ENCODE measurements around the gene PLOD2. TPM values are rescaled to one million over a fixed set of nuclear protein-coding genes. Genes with fewer than 3 reads are reported as not detected.

Gene PLOD2
- total and polyA plus RNA-seq, 2 of the 8 experiments (the other 6 are each of a cell fraction or from before 2014, with no cell fraction given), result 4.0 to 28.7 TPM

DNA sequence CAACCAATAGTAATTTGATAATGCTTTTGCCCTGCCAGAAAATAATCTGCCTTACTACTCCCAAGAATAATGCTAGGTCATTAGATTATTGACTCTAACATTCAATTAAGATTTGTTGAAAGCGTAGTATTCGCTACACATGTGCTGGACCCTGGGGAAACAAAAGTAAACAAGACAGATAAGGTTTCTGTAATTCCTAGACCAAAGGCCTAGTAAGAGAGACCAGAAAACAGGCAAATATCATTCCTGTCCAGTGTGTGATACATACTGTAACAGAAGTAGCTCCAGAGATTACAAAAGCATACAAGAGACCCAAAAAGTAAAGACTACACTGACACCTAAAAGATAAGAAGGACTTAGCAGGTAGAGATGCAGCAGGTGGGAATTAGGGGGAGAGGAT lies 60.8 kb downstream of the PLOD2 start:
- Histone ChIP-seq H4K8ac (ENCODE audit: extremely low read depth, insufficient read depth, low read length) (no peak overlapping the region), H3K9ac (replicated peaks in 1 of 4; ENCODE audit: extremely low read depth in 1 of 4, low read depth in 3 of 4, low read length in 3 of 4) (no peak overlapping the region), H3K23ac (ENCODE audit: insufficient read length) (no peak overlapping the region), H2BK15ac (ENCODE audit: low read length) (no peak overlapping the region), H3K18ac (ENCODE audit: extremely low read depth, low read length) (no peak overlapping the region), H2AFZ (ENCODE audit: low read length) (no peak overlapping the region), H3K36me3 (ENCODE audit: control insufficient read depth in 2 of 4, insufficient read depth in 4 of 4, low read length in 3 of 4) (peaks cover 0 to 3% (median 0%) of the 10 kb centered on the region in 4 experiments; a peak in 2 of 8 replicates), H3K56ac (replicated peaks; ENCODE audit: insufficient read length, low read depth, low read length) (no peak overlapping the region), H2BK120ac (replicated peaks; ENCODE audit: low read depth, low read length) (no peak overlapping the region), H4K5ac (ENCODE audit: insufficient read length, low read depth, low read length) (no peak overlapping the region), H3K4ac (replicated peaks; ENCODE audit: insufficient read length, low read depth, low read length) (no peak overlapping the region), H2BK12ac (ENCODE audit: low read depth, low read length) (no peak overlapping the region), H4K20me1 (replicated peaks in 1 of 2; ENCODE audit: control insufficient read depth in 1 of 2, insufficient read depth in 2 of 2, low read length in 2 of 2) (no peaks in the 10 kb centered on the region), H3K79me1 (ENCODE audit: low read depth, low read length) (no peaks in the 10 kb centered on the region), H3K27ac (ENCODE audit: low read depth, low read length) (no peak overlapping the region), H3K23me2 (ENCODE audit: low read depth, low read length) (peaks cover 2% of the 10 kb centered on the region; the same call in 1 of the 2 replicates), H3K4me3 (ENCODE audit: extremely low read depth in 1 of 4, insufficient read depth in 2 of 4, low read depth in 3 of 4, low read length in 4 of 4) (no peak overlapping the region), H2BK20ac (ENCODE audit: low read length) (no peak overlapping the region), H3K14ac (ENCODE audit: insufficient read length) (no peak overlapping the region), H2BK5ac (ENCODE audit: low read depth, low read length) (no peak overlapping the region), H2AK5ac (ENCODE audit: low read depth, low read length) (no peak overlapping the region), H3K79me2 (ENCODE audit: control insufficient read depth in 1 of 2, insufficient read depth in 2 of 2, low read length in 2 of 2) (no peaks in the 10 kb centered on the region), H4K91ac (replicated peaks; ENCODE audit: insufficient read length, low read length) (no peak overlapping the region), H3K4me1 (replicated peaks in 1 of 4; ENCODE audit: control insufficient read depth in 3 of 4, insufficient read depth in 4 of 4, low read length in 3 of 4) (no peaks in the 10 kb centered on the region; a peak in 1 of 7 replicates), H3K27me3 (replicated peaks in 1 of 4; ENCODE audit: control insufficient read depth in 3 of 4, extremely low read depth in 1 of 4, insufficient read depth in 3 of 4, low read length in 3 of 4) (no peaks in the 10 kb centered on the region), H3K9me3 (ENCODE audit: insufficient read depth in 2 of 2, low read depth in 1 of 2, low read length in 1 of 2) (0 out of 4 replicates have a peak, but pooled peaks cover 0 to 2% of the 10 kb centered on the region in 2 experiments), H3K4me2 (ENCODE audit: insufficient read depth in 1 of 2, low read depth in 2 of 2, low read length in 2 of 2) (no peak overlapping the region)
- ChIA-PET CTCF (ENCODE audit: partially characterized antibody) (interaction anchor here (1.7 kb wide), 1 partner anchor 90 kb away, joined by 6 read pairs; no protein-coding TSS in a partner anchor), POLR2A (ENCODE audit: partially characterized antibody) (no interaction called here)
- WGBS, 2 experiments (ENCODE audit: extremely low coverage in 1 of 2, insufficient coverage in 1 of 2, insufficient read length in 1 of 2, insufficient replicate concordance in 2 of 2, low coverage in 1 of 2, low lambda C conversion rate in 2 of 2, missing lambda C conversion rate in 1 of 2), result 88% methylated on average over 2 of the region's 2 CpGs; no CpG with 5 or more reads in 1 of the 2 experiments
- FAIRE-seq (no peak), DNase-seq (ENCODE audit: low read depth in 1 of 2, low spot score in 2 of 2) (no peak)
- no peak for TF ChIP-seq CHD1 (IDR thresholded peaks at IDR 0.05; ENCODE audit: low read depth, low read length)
- no peak for TF ChIP-seq ASH2L (IDR thresholded peaks at IDR 0.05; ENCODE audit: low read length)
- TF ChIP-seq, protein P1, sequence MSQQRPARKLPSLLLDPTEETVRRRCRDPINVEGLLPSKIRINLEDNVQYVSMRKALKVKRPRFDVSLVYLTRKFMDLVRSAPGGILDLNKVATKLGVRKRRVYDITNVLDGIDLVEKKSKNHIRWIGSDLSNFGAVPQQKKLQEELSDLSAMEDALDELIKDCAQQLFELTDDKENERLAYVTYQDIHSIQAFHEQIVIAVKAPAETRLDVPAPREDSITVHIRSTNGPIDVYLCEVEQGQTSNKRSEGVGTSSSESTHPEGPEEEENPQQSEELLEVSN (IDR thresholded peaks at IDR 0.05), result no peak
- TF ChIP-seq SIRT6 (IDR thresholded peaks at IDR 0.05; ENCODE audit: low read length), result no peak
- TF ChIP-seq BACH1 (IDR thresholded peaks at IDR 0.05; ENCODE audit: low read length), result no peak
- TF ChIP-seq, protein P2, sequence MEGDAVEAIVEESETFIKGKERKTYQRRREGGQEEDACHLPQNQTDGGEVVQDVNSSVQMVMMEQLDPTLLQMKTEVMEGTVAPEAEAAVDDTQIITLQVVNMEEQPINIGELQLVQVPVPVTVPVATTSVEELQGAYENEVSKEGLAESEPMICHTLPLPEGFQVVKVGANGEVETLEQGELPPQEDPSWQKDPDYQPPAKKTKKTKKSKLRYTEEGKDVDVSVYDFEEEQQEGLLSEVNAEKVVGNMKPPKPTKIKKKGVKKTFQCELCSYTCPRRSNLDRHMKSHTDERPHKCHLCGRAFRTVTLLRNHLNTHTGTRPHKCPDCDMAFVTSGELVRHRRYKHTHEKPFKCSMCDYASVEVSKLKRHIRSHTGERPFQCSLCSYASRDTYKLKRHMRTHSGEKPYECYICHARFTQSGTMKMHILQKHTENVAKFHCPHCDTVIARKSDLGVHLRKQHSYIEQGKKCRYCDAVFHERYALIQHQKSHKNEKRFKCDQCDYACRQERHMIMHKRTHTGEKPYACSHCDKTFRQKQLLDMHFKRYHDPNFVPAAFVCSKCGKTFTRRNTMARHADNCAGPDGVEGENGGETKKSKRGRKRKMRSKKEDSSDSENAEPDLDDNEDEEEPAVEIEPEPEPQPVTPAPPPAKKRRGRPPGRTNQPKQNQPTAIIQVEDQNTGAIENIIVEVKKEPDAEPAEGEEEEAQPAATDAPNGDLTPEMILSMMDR (IDR thresholded peaks at IDR 0.05; ENCODE audit: control extremely low read depth in 1 of 3, insufficient read depth in 1 of 3, low read depth in 1 of 3, low read length in 3 of 3), result no peak
- TF ChIP-seq CREB1 (IDR thresholded peaks at IDR 0.05), result no peak
- TF ChIP-seq POU5F1 (IDR thresholded peaks at IDR 0.05; ENCODE audit: low read depth, low read length), result no peak
- no peak for TF ChIP-seq SRF (IDR thresholded peaks at IDR 0.05; ENCODE audit: low read depth, low read length)
- TF ChIP-seq HDAC6 (IDR thresholded peaks at IDR 0.05; ENCODE audit: low read depth, low read length), result no peak
- TF ChIP-seq SIN3A (conservative IDR thresholded peaks at IDR 0.05 in 1 of 2, IDR thresholded peaks at IDR 0.05 in 1 of 2; ENCODE audit: low read depth in 1 of 2, low read length in 2 of 2), result no peak
- no peak for TF ChIP-seq SUZ12 (IDR thresholded peaks at IDR 0.05; ENCODE audit: low read length)

All from H1 (cell line).